Bronchial epithelial cell (primary cell): ENCODE results near the gene G6PC3. TPM values are rescaled to one million over a fixed set of nuclear protein-coding genes. Genes with fewer than 3 reads are reported as not detected.
A peak's percentile ranks its signal among the peaks of the same experiment; 100 is the strongest.

ENCODE experiments used
- DNase-seq: peaks from one replicate; pipeline ENCODE4 v3.0.0-alpha.2; 2010; ENCODE audit warnings: low read depth
- FAIRE-seq: peaks from 2 replicates; lab custom pipeline; 2011; peaks lifted over from hg19 to GRCh38; lab: Jason Lieb, UNC
- H3K27me3 ChIP-seq: 2 replicates; pipeline ENCODE4 v1.5.1; 2011; ENCODE audit warnings: low read length; ENCODE audit not compliant: control insufficient read depth, insufficient read depth
- H3K36me3 ChIP-seq: 2 replicates; pipeline ENCODE4 v1.5.1; 2011; ENCODE audit warnings: low read length; ENCODE audit not compliant: control insufficient read depth, insufficient read depth
- H3K4me3 ChIP-seq: 2 replicates; pipeline ENCODE4 v1.5.1; 2011; ENCODE audit warnings: mild to moderate bottlenecking, low read depth, low read length, control low read depth
- CTCF ChIP-seq: IDR thresholded peaks from 2 replicates; pipeline ENCODE4 v1.5.1; 2011; ENCODE audit warnings: mild to moderate bottlenecking, moderate library complexity, low read length, control low read depth, inconsistent platforms; ENCODE audit not compliant: insufficient read depth, severe bottlenecking
- total RNA-seq: library from RNA; depleted of rRNA; stranded (reverse); fragments of >200 nt; gene quantifications from 2 replicates; pipeline ENCODE4 v1.2.1, GENCODE V29; 2014

G6PC3 gene
- total RNA-seq, 1 donor from 2014 or later, result 7.6 TPM

- H3K27me3 ChIP-seq, result no peaks in the 10 kb centered on the region
- TF ChIP-seq CTCF, result no peak
- H3K36me3 ChIP-seq, result peaks cover 21% of the 10 kb centered on the region
- no peak for DNase-seq
- H3K4me3 ChIP-seq, result no peak overlapping the region
- no peak for FAIRE-seq
Measured at GRCh38 chr17:44077595-44077909, 7.0 kb downstream of the G6PC3 start.

- H3K36me3 ChIP-seq, result peaks cover 25% of the 10 kb centered on the region
- no peak for FAIRE-seq
Measured at GRCh38 chr17:44078412-44078811, 7.9 kb downstream of the G6PC3 start.

GRCh38 chr17:44079877-44080821 is 9.6 kb downstream of the G6PC3 start:
- FAIRE-seq (peak; percentile 13), DNase-seq (no peak)
- no peak overlapping the region for H3K4me3 ChIP-seq
- H3K27me3 ChIP-seq, result no peaks in the 10 kb centered on the region
- no peak for TF ChIP-seq CTCF
- peaks cover 23% of the 10 kb centered on the region for H3K36me3 ChIP-seq

More at GRCh38 chr17:44078412-44078811, 7.9 kb downstream of the G6PC3 start:
- no peak for TF ChIP-seq CTCF
- Histone ChIP-seq H3K4me3 (no peak overlapping the region), H3K27me3 (no peaks in the 10 kb centered on the region)
- DNase-seq, result no peak

- TF ChIP-seq CTCF, result no peak
- H3K36me3 ChIP-seq, result peaks cover 19% of the 10 kb centered on the region
Measured at GRCh38 chr17:44081681-44082080, 11.1 kb downstream of the G6PC3 start.

GRCh38 chr17:44082256-44082927 is 11.9 kb downstream of the G6PC3 start:
- peaks cover 18% of the 10 kb centered on the region for H3K36me3 ChIP-seq

More at GRCh38 chr17:44081681-44082080, 11.1 kb downstream of the G6PC3 start:
- FAIRE-seq (no peak), DNase-seq (no peak)
- Histone ChIP-seq H3K27me3 (no peaks in the 10 kb centered on the region), H3K4me3 (no peak overlapping the region)

More at GRCh38 chr17:44082256-44082927, 11.9 kb downstream of the G6PC3 start:
- no peak for TF ChIP-seq CTCF
- FAIRE-seq, result no peak
- Histone ChIP-seq H3K27me3 (no peaks in the 10 kb centered on the region), H3K4me3 (no peak overlapping the region)
- DNase-seq, result no peak
